HepG2 (cell line): Measurements from ENCODE around the gene CABP5. TPM values are rescaled to one million over a fixed set of nuclear protein-coding genes. Genes with fewer than 3 reads are reported as not detected.

Experiments used
- ATAC-seq: fragments of 200-7000 bp; cut with Tn5 transposase; 3 replicates; pipeline ENCODE4 v1.9.1; 2020; ENCODE audit warnings: mild to moderate bottlenecking, moderate library complexity
- BruUV-seq: library from RNA; stranded (reverse); fragments of 400-500 nt; replicated peaks from 2 replicates; lab custom pipeline; 2021; lab: Mats Ljungman, UMichigan
- CTCF ChIA-PET: fragments of 300-600 bp; formaldehyde crosslinking; extraction: SDS; loops from one replicate; lab custom pipeline; 2021; ENCODE audit warnings: low total read pairs, inconsistent platforms, low intra/inter-chr PET ratio; lab: Yijun Ruan, JAX
- POLR2A ChIA-PET: fragments of 350-600 bp; sonication (Branson Sonifier 250); formaldehyde crosslinking; loops from one replicate; lab custom pipeline; 2020; ENCODE audit warnings: antibody characterized with exemption, inconsistent platforms; lab: Yijun Ruan, JAX
- DNase-seq: peaks from one replicate; pipeline ENCODE4 v3.0.0-alpha.2; 2015; ENCODE audit warnings: low spot score
- FAIRE-seq: peaks from 3 replicates; lab custom pipeline; 2011; peaks lifted over from hg19 to GRCh38; lab: Jason Lieb, UNC
- H2AFZ ChIP-seq: one replicate; pipeline ENCODE4 v1.6.1; 2011; ENCODE audit warnings: low read length, inconsistent platforms
- H3K27ac ChIP-seq: fragments of 300-600 bp; 3 replicates; pipeline ENCODE4 v1.8.0; 2011; ENCODE audit warnings: mixed run types, mild to moderate bottlenecking, mixed read lengths, low read length, inconsistent platforms; ENCODE audit not compliant: insufficient read depth; ENCODE audit errors: extremely low read length
- H3K27me3 ChIP-seq, 2 experiments: fragments of 200-600 bp in 1 of 2; 2 replicates in 1 of 2; 3 replicates in 1 of 2; pipeline versions ENCODE4 v1.6.0 to v1.8.0; 2011; ENCODE audit warnings: low read length in 2 of 2, mild to moderate bottlenecking in 2 of 2, moderate library complexity in 2 of 2, inconsistent platforms in 1 of 2; ENCODE audit not compliant: insufficient read depth in 2 of 2, control insufficient read depth in 1 of 2
- H3K36me3 ChIP-seq, 2 experiments: fragments of 200-600 bp in 1 of 2; replicated peaks in 1 of 2; 2 replicates in 1 of 2; 3 replicates in 1 of 2; pipeline versions ENCODE4 v1.5.1 to v1.8.0; 2011; ENCODE audit warnings: low read length in 2 of 2, inconsistent platforms in 1 of 2; ENCODE audit not compliant: insufficient read depth in 2 of 2, control insufficient read depth in 1 of 2
- H3K4me1 ChIP-seq: 2 replicates; pipeline ENCODE4 v1.5.1; 2012; ENCODE audit warnings: low read length, inconsistent platforms; ENCODE audit not compliant: insufficient read depth
- H3K4me2 ChIP-seq: 2 replicates; pipeline ENCODE4 v1.6.0; 2011; ENCODE audit warnings: low read depth, low read length, inconsistent platforms
- H3K4me3 ChIP-seq, 3 experiments: fragments of 200-600 bp in 1 of 3; sonication (generic), shearing (Covaris generic) in 1 of 3; replicated peaks in 1 of 3; 2 replicates each; pipeline ENCODE4 v1.5.1; 2011 to 2016; ENCODE audit warnings: low read length in 3 of 3, inconsistent platforms in 2 of 3, low read depth in 2 of 3, mild to moderate bottlenecking in 2 of 3, control low read depth in 1 of 3, mixed read lengths in 1 of 3; ENCODE audit not compliant: insufficient read depth in 1 of 3
- H3K79me2 ChIP-seq: one replicate; pipeline ENCODE4 v1.6.1; 2011; ENCODE audit warnings: low read length, inconsistent platforms; ENCODE audit not compliant: insufficient read depth
- H3K9ac ChIP-seq: 2 replicates; pipeline ENCODE4 v1.6.0; 2011; ENCODE audit warnings: mild to moderate bottlenecking, low read depth, low read length, inconsistent platforms; ENCODE audit not compliant: insufficient read depth
- H3K9me3 ChIP-seq: 2 replicates; pipeline ENCODE4 v1.5.1; 2012; ENCODE audit warnings: mild to moderate bottlenecking, low read length
- H4K20me1 ChIP-seq: 2 replicates; pipeline ENCODE4 v1.6.0; 2011; ENCODE audit warnings: inconsistent platforms, mild to moderate bottlenecking, low read length, moderate library complexity; ENCODE audit not compliant: insufficient read depth
- ATF7 ChIP-seq, 2 experiments: fragments of 450-650 bp in 1 of 2; sonication (generic) in 1 of 2; formaldehyde crosslinking in 1 of 2; IDR thresholded peaks; 2 replicates each; pipeline versions ENCODE4 v1.4.0 to v1.6.1; 2016 to 2020; ENCODE audit warnings: antibody characterized with exemption in 1 of 2, mild to moderate bottlenecking in 1 of 2, missing genetic modification reagents in 1 of 2
- CREB1 ChIP-seq, 2 experiments: fragments of 450-650 bp in 1 of 2; IDR thresholded peaks; 2 replicates each; pipeline ENCODE4 v1.6.1; 2016 to 2017; ENCODE audit warnings: control low read depth in 1 of 2, mild to moderate bottlenecking in 1 of 2, missing compliant biosample characterization in 1 of 2, missing genetic modification characterization in 1 of 2
- HNRNPLL ChIP-seq: fragments of 200-400 bp; formaldehyde crosslinking; IDR thresholded peaks from 2 replicates; pipeline ENCODE4 v1.6.1; 2017; ENCODE audit warnings: mild to moderate bottlenecking, low read depth, low read length; ENCODE audit not compliant: poor library complexity, severe bottlenecking
- PRMT3 ChIP-seq: sonication (generic); formaldehyde crosslinking; IDR thresholded peaks from 2 replicates; pipeline ENCODE4 v1.8.1; 2022; ENCODE audit warnings: low read depth, mild to moderate bottlenecking, moderate library complexity, missing genetic modification reagents, borderline replicate concordance
- RBFOX2 ChIP-seq: fragments of 200-400 bp; formaldehyde crosslinking; IDR thresholded peaks from 2 replicates; pipeline ENCODE4 v1.6.1; 2017; ENCODE audit warnings: low read depth, mild to moderate bottlenecking, low read length
- TMF1 ChIP-seq: sonication (generic); formaldehyde crosslinking; IDR thresholded peaks from 2 replicates; pipeline ENCODE4 v1.8.1; 2022; ENCODE audit warnings: low read depth, missing genetic modification reagents
- ZNF737 ChIP-seq: sonication (generic); formaldehyde crosslinking; IDR thresholded peaks from 2 replicates; pipeline ENCODE4 v1.5.0; 2020; ENCODE audit warnings: missing genetic modification reagents, mild to moderate bottlenecking, borderline replicate concordance
- ZNF772 ChIP-seq: sonication (generic); formaldehyde crosslinking; IDR thresholded peaks from 2 replicates; pipeline ENCODE4 v1.5.0; 2020; ENCODE audit warnings: mild to moderate bottlenecking, missing genetic modification reagents
- WGBS: methylation state at CpG from one replicate; pipeline ENCODE4 v1.1.6; 2017; ENCODE audit warnings: low lambda C conversion rate; 5-methylcytosine and 5-hydroxymethylcytosine counted together
- in situ Hi-C: cut with HindIII; loops from 2 replicates; pipeline ENCODE4 v1.10.0; 2017; ENCODE audit warnings: low pct_unique_long_range_greater_than_20kb; ENCODE audit not compliant: extremely low pct_ligation_motif_present
- intact Hi-C: fragments of 100-400 bp; cut with micrococcal nuclease; formaldehyde crosslinking; loops from one replicate; pipeline ENCODE4 v1.10.0; 2022; ENCODE audit not compliant: unreplicated experiment
- polyA plus RNA-seq, 8 experiments: library from polyadenylated mRNA; depleted of rRNA in 3 of 8; stranded (reverse) in 7 of 8; unstranded in 1 of 8; fragments of >200 nt; fragmentation: Illumina TruSeq in 4 of 8; extraction: Trizol in 4 of 8; gene quantifications; 2 replicates each; pipeline versions ENCODE4 v1.2.1 to v1.2.3, GENCODE V29; 2011 to 2016; ENCODE audit warnings: low read depth in 4 of 8, missing spikeins in 1 of 8, mixed read lengths in 1 of 8; ENCODE audit not compliant: insufficient read depth in 1 of 8
- total RNA-seq, 5 experiments: library from RNA; depleted of rRNA; stranded (reverse); fragments of >200 nt; fragmentation: Illumina TruSeq; extraction: Trizol; gene quantifications; 2 replicates each; pipeline ENCODE4 v1.2.3, GENCODE V29; 2016; ENCODE audit warnings: low read depth in 1 of 5
- TF ChIP-seq, protein P1 (sequence below): sonication (generic); formaldehyde crosslinking; IDR thresholded peaks from 2 replicates; pipeline ENCODE4 v1.8.0; 2023; ENCODE audit warnings: mild to moderate bottlenecking, missing genetic modification reagents

Gene CABP5
- total and polyA plus RNA-seq, 2 of the 13 experiments (the other 11 are each of a cell fraction or from before 2014, with no cell fraction given): not detected

- TF ChIP-seq HNRNPLL (no peak), TMF1 (CRISPR knock-in tag) (no peak), PRMT3 (no peak), ZNF737 (CRISPR knock-in tag) (no peak)
These were observed 23.2 kb downstream of the CABP5 start (continued) for GRCh38 chr19:48020686-48021085.

DNA sequence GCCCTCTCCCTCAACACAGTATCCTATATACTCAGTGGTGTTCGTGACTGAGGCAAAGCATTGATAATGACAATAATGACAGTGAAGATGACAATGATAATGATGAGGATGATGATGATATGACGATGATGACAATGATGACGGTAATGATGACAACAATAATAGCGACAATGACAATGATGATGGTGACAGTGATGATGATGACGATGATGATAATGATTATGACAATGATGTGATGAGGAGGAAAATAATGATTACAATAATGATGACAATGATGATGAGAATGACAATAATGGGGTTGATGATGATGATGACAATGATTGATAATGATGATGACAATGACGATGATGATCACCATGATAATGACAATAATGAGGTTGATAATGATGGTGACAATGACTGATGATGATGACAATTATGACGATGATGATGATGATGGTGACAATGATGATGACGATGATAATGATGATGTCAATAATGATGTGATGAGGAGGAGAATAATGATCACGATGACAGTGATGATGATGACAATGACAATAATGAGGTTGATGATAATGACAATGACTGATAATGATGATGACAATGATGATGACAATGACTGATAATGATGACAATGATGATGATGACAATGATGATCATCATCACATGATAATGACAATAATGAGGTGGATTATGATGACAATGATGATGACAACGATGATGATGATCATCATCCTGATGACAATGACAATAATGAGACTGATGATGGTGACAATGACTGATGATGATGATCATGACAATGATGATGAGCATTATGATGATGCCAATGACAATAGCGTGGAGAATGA is 32.7 kb downstream of the CABP5 start:
- Histone ChIP-seq H3K27me3 (peaks cover 1 to 10% of the 10 kb centered on the region in 2 experiments; a peak in 2 of 5 replicates), H3K9ac (no peak overlapping the region), H4K20me1 (no peaks in the 10 kb centered on the region), H3K79me2 (no peaks in the 10 kb centered on the region), H3K9me3 (no peaks in the 10 kb centered on the region), H3K4me2 (no peak overlapping the region), H3K36me3 (no peaks in the 10 kb centered on the region), H3K27ac (no peak overlapping the region), H2AFZ (no peak overlapping the region), H3K4me1 (no peaks in the 10 kb centered on the region), H3K4me3 (no peak overlapping the region)
- no peak for ATAC-seq
- WGBS: 38% methylated on average over 11 of the region's 11 CpGs
- TF ChIP-seq ZNF772 (CRISPR knock-in tag) (no peak), RBFOX2 (no peak), ATF7 (IDR thresholded peaks at IDR 0.05) (peak; percentile 93), ATF7 (CRISPR knock-in tag; IDR thresholded peaks at IDR 0.05) (no peak), CREB1 (IDR thresholded peaks at IDR 0.05) (peak; percentile 99), CREB1 (CRISPR knock-in tag; IDR thresholded peaks at IDR 0.05) (no peak)
- TF ChIP-seq, protein P1, sequence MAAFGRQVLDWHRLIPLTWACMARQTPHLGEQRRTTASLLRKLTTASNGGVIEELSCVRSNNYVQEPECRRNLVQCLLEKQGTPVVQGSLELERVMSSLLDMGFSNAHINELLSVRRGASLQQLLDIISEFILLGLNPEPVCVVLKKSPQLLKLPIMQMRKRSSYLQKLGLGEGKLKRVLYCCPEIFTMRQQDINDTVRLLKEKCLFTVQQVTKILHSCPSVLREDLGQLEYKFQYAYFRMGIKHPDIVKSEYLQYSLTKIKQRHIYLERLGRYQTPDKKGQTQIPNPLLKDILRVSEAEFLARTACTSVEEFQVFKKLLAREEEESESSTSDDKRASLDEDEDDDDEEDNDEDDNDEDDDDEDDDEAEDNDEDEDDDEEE (CRISPR knock-in tag): no peak
- ChIA-PET POLR2A (no interaction called here), CTCF (no interaction called here)
- intact Hi-C loops (no loop called here), in situ Hi-C loops (no loop called here)
- no TSS peak for BruUV-seq
- no peak for DNase-seq
- no peak for FAIRE-seq
